NCI-H748 (cell line): ENCODE measurements around the gene C4BPB.

ENCODE experiments used
- DNase-seq: peaks from one replicate; lab custom pipeline; 2025; ENCODE audit not compliant: unreplicated experiment; lab: John Stamatoyannopoulos, UW

C4BPB gene

DNA sequence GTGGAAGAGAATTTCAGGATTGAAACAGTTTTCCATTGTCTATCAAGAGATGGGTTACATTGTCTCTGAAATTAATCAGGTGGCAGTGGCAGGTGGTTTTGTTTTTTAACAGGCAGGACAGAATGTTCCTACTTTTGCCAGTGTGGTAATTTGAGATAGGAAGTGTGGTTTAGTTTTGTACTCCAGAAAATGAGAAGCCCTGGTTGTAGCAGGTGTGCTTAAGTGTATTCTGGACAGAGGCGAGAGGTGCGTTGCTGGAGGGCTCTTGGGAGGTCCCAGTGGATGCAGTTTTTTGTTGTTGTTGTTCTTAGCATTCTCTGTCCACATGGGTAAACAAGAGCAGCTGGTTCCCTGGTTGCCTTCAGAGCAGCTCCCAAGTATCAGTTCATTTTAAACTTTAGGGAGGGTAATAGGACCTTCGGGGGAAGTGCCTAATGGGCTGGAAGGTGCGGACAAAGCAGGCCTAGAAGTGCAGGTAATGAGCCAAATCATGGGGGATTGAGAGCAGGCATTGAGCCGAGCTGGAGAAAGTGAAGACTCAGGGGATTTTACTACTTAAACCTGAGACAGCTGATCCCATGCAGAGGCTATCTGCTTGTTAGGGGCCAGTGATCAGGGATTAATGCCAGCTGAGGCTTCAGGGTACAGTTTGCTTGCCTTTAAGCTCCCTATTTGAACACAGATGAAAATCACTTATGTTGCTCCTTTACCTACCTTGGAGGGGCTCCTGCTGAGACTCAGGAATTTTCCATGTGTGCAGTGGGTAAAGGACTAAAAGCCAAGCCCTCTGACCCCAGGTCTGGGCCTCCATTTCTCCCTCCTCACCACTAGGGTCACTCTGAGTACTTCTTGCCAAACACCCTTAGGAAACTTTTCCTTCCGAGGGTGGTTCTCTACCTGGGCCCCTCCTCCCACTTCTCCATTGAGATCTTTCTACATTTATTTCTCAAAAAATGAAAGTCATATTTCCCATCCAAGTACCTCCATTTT lies 29.5 kb upstream of the C4BPB start:
- DNase-seq, result no peak

DNA sequence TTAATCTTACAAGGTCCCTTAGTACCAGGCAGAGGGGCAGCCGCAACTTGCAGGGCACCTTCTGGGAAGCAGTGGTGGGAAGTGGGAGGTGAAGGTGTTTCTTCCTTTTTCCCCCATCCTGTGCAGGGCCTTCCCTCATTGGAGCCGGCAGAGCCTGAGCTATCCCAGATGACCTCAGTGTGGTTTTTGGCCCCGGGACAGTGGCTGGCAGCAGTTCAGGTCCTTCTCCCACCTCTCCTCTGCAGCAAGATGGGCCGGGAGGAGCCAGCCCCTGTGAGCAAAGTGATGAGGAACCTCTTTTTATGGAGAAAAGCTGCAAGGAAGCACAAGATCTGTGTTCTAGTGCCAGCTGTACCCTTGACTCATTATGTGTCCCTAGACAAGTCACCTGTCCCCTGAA lies 28.8 kb upstream of the C4BPB start:
- no peak for DNase-seq

DNA sequence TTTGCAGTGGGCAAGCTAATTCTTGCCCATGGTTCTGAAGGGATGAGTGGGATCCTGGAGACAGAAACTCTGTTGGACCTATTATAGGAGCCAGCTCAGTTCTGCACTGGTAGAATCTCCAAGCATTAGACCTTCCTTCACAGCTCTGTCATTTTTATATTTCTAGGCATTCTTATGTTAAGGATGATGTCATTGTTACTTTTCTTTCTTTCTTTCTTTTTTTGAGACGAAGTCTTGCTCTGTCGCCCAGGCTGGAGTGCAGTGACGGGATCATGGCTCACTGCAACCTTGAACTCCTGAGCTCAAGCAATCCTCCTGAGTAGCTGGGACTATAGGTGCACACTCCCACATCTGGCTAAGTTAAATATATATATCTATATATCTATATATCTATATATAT lies 28.1 kb upstream of the C4BPB start:
- no peak for DNase-seq

GRCh38 chr1:207062058-207062457 lies 26.6 kb upstream of the C4BPB start:
- no peak for DNase-seq

DNA sequence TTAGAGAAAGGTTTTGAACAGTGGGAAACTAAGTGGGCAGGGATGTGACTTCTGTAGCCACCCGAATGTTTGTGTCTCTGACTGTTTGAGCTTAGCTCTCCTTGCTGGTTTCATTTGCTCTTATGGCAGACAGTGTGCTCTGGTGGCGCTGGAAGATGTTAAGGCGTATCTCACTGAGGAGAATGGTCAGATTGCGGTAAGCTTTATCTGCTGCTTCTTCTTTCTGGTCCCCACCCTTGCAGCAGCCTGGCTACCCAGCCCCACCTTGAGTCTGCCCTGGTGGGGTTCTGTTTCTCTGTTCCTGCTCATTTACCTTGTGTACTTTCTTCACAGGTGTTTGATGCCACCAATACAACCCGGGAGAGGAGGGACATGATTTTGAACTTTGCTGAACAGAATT lies 25.6 kb upstream of the C4BPB start:
- DNase-seq, result no peak

- no peak for DNase-seq
Measured at GRCh38 chr1:207064561-207064960, 24.1 kb upstream of the C4BPB start.

GRCh38 chr1:207067185-207067584 lies 21.5 kb upstream of the C4BPB start:
- DNase-seq, result no peak

DNA sequence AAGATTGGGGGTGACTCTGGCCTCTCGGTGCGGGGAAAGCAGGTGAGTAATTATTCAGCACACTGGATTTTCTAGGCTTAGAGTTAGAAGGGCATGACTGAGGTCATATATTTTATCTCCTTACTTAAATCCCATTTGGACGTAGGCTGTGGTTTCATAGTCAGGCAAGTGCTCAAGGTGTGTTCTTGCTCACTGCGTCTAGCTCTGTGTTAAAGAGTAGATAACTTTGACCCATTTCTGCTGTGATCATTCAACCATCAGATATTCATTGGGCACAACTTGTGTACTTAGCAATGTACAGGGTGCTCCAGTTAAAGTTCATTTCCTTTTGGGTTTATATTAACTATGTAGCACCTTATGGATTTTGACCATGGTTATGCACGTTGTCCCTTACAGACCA lies 21.0 kb upstream of the C4BPB start:
- no peak for DNase-seq

DNA sequence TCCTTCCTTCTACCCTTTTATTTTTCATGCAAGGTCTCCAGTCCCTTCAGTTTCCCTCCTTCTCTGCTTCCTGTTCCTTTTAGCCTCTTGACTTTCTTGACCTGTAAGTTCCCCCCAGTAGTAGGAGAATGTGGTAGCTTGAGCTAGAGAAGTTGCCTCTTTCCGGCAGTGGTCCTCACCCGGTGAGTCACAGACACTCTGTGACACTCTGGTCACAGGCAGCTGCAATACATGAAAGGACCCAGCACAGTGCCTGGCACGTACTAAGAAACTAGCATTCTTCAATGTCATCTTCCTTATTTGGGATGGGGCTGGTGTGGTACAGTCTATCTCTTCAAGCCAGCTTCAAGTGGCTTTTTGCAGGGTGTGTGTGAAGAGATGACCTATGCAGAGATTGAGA lies 19.6 kb upstream of the C4BPB start:
- no peak for DNase-seq

DNA sequence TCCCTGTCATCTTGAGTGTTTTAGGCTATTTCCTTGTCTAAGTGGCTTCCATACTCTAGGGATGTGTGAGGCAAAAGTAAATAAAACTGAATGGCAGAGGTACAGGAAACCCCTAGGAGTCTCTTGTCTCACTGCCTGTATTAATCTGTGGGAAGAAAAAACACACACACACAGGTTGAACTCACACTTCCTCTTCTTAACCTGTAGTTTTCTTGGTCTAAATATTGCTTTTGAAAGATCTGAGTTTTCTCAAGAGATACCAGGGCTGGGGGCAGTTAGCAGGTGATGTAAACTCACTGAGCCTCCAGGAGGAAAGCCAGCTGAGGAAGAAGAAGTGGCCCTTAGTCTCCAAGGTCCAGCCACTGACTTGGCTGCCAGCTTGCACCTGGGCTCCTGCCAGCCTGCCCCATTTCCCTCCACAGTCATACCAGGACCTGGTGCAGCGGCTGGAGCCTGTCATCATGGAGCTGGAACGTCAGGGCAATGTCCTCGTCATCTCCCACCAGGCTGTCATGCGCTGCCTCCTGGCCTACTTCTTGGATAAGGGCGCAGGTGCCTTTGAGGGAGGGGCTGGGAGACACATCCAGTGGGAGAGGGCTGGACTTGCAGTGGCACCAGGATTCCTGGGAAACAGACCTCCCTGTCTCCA lies 18.7 kb upstream of the C4BPB start:
- no peak for DNase-seq

DNA sequence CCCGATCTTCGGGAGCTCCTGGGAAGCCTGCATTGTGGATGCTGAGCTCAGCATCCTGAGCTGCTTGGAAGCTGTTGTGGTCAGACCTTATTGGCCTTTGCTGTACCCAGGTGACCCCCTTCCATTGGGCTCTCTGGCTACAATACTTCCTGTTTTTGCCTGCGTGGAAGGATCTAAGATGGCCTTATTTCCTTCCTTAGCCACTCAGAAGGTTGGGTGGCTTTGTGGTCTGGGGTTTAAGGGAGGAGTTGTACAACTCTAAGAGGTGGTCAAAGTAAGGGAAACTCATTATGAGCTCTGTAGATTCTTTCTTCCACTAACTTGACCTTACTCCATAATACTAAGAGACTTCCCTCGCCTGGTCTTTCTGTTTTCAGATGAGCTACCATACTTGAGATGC lies 17.8 kb upstream of the C4BPB start:
- no peak for DNase-seq

DNA sequence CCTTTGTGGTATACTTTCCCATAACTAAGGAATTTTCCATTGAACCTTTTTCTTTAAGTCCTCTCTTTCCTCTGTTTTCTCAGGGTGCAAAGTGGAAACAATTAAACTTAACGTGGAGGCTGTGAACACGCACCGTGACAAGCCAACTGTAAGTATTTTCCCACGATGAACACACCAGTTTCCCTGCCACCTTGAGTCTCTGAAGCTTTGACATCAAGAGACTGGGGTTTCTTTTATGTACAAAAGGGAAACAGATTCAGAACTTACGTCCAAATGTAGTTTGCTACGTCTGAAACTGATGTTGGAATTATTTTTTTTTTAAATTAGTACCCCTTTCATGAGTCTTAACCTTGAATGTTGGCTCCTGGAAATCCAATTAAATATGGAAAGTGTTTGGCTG lies 17.2 kb upstream of the C4BPB start:
- no peak for DNase-seq

GRCh38 chr1:207072233-207072632 lies 16.4 kb upstream of the C4BPB start:
- DNase-seq, result no peak

- no peak for DNase-seq
Measured at GRCh38 chr1:207073906-207074820, 14.5 kb upstream of the C4BPB start.

GRCh38 chr1:207076181-207076955 lies 12.3 kb upstream of the C4BPB start:
- no peak for DNase-seq

GRCh38 chr1:207077012-207077411 lies 11.6 kb upstream of the C4BPB start:
- DNase-seq, result no peak

GRCh38 chr1:207077470-207078377 lies 10.9 kb upstream of the C4BPB start:
- DNase-seq, result peak; percentile 49

DNA sequence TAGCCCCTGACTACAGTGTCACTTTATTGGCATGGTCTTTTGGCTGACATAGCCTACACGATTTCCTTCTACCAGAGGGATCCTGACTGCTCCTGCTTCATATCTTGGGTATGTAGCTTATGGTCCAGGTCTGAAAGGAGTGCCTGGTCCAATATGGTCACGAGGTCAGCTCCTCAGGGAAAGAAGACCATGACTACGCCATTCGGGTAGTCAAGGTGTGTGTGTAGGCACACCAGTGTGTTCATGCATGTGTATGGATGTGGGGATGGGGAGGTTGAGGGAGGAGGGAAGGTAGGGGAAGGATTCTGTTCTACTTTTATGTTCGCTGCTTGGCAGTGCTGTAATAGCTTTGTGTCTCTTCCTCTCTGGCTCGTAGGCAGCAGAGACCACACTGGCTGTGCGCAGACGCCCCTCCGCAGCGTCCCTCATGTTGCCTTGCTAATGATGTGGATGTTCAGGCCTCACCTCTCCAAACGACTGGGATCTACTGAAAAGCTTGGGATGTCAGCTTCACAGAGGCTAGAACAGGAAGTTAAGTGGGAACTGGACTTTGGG lies 10.0 kb upstream of the C4BPB start:
- DNase-seq, result no peak

DNA sequence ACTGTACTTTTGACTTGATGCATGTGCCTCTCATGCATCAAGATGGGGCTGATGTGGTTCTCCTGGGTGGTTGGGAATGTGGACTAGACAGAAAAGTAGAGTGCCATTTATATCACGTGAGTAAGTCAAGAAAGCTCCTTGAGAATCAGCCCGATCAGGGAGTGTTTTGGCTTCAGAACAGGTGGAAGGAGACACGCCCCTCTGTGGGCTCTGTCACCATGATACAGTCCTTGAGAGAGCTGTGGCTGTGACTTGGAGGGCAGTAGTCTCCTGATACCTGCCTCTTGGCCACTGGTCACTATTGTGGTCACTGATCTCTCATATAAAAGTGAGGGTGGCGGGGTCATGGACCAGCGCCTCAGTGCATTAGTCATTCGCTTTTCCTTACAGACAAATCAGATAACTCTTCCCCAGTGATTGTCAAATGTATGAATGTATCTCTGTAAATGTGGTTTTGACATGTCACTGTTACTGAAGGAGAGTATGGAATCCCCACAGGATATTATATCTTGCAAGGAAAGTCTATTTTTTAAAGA lies 8.9 kb upstream of the C4BPB start:
- no peak for DNase-seq
